ENCODE measurements around the gene ELAC1.
"Not testable (repeated sequence)": the region's sequence is repeated elsewhere in the genome, so short reads cannot be mapped to it uniquely, and the experiment has no call there.

DNA sequence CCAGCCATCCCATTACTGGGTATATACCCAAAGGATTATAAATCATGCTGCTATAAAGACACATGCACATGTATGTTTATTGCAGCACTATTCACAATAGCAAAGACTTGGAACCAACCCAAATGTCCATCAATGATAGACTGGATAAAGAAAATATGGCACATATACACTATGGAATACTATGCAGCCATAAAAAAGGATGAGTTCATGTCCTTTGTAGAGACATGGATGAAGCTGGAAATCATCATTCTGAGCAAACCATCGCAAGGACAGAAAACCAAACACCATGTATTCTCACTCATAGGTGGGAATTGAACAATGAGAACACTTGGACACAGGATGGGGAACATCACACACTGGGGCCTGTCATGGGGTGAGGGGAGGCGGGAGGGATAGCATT lies 35.3 kb downstream of the ELAC1 start:
- TF ChIP-seq, protein P1, sequence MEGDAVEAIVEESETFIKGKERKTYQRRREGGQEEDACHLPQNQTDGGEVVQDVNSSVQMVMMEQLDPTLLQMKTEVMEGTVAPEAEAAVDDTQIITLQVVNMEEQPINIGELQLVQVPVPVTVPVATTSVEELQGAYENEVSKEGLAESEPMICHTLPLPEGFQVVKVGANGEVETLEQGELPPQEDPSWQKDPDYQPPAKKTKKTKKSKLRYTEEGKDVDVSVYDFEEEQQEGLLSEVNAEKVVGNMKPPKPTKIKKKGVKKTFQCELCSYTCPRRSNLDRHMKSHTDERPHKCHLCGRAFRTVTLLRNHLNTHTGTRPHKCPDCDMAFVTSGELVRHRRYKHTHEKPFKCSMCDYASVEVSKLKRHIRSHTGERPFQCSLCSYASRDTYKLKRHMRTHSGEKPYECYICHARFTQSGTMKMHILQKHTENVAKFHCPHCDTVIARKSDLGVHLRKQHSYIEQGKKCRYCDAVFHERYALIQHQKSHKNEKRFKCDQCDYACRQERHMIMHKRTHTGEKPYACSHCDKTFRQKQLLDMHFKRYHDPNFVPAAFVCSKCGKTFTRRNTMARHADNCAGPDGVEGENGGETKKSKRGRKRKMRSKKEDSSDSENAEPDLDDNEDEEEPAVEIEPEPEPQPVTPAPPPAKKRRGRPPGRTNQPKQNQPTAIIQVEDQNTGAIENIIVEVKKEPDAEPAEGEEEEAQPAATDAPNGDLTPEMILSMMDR (IDR thresholded peaks at IDR 0.05), result not testable (repeated sequence)
- TF ChIP-seq POLR2A (IDR thresholded peaks at IDR 0.05), result not testable (repeated sequence)

Measured in esophagus squamous epithelium (tissue), 4 donors.